GM12874 (cell line): ENCODE measurements around the gene EXOC6B.

ENCODE experiments used
- CTCF ChIP-seq: IDR thresholded peaks from 2 replicates; pipeline ENCODE4 v1.5.1; 2011; ENCODE audit warnings: low read depth, mild to moderate bottlenecking, control low read depth, low read length, moderate library complexity; ENCODE audit not compliant: insufficient read depth

EXOC6B gene

GRCh38 chr2:72349016-72349415, 476.8 kb downstream of the EXOC6B start:
- TF ChIP-seq CTCF = no peak

GRCh38 chr2:72347081-72347480, 478.8 kb downstream of the EXOC6B start:
- no peak for TF ChIP-seq CTCF

GRCh38 chr2:72341639-72342038, 484.2 kb downstream of the EXOC6B start:
- no peak for TF ChIP-seq CTCF

GRCh38 chr2:72340665-72341064, 485.2 kb downstream of the EXOC6B start:
- TF ChIP-seq CTCF = no peak

- TF ChIP-seq CTCF = no peak
These were observed 487.8 kb downstream of the EXOC6B start for GRCh38 chr2:72338076-72338475.

GRCh38 chr2:72332720-72333119, 493.1 kb downstream of the EXOC6B start:
- no peak for TF ChIP-seq CTCF

GRCh38 chr2:72330652-72331051, 495.2 kb downstream of the EXOC6B start:
- TF ChIP-seq CTCF = no peak

GRCh38 chr2:72326759-72327158, 499.1 kb downstream of the EXOC6B start:
- no peak for TF ChIP-seq CTCF
